Activated T-cell treated with anti-CD3 and anti-CD28 coated beads for 4 hours (primary cell): ENCODE results near the gene NUP155.
"Not testable (repeated sequence)": the region's sequence is repeated elsewhere in the genome, so short reads cannot be mapped to it uniquely, and the experiment has no call there.

Source experiments
- DNase-seq: peaks from one replicate; pipeline ENCODE4 v3.0.0-alpha.2; 2020

Gene NUP155

DNA sequence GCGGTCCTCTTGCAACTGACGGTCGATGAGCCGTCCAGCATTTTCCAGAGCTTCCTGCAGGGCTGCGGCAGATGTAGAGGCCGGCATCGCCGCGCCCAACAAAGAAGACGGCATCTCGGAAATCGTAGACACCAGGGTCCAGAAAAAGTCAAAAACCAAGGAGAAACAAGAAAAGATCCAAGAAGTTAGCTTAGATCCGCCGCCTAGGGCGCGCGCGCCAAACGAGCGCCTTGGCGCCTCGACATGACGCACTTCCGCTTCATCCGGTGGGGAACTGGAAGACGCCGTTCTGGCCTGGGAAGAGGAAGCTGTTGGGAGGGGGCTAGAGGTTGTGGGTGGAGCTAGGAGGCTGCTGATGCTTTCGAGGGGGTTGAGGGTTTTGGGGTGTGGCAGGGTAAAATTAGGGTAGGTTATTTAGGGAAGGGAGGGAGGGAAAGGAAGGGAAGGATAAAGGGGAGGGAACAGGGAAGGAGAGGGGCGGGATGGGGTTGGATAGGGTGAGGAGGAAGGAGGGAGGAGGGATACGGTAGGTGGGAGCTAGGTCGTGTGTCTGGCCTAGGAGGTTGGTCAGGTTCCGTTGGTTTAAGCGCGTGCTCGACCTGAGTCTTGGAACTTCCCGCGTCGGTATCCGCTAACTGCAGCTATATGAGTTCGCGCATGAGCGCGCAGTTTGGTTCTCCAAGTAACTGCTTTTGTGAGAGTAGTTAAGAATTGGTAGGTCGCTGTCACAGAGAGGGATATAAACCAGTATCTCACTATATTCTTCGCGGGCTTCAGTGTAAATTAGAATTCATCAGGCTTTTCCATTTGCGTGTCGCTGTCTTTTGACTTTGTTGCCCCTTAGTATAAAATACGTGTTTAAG, at the start of gene NUP155:
TSS of gene NUP155 (minus strand) at position 243 of the 863 bp plus-strand sequence. CDS start at position 114, 129 bp downstream.
- DNase-seq, result peak; percentile 84

DNA sequence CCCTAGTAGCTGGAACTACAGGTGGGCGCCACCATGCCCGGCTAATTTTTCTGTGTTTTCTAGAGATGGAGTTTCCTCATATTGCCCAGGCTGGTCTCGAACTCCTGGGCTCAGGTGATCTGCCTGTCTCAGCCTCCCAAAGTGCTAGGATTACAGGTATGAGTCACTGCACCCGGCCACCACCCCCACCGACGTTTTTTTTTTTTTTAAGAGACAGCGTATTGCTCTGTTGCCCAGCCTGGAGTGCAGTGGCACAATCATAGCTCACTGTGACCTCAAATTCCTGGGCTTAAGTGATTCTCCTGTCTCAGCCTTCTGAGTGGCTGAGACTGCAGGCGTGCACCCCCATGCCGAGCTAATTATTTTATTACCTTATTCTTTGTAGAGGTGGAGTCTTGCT, 46.4 kb upstream of the NUP155 start:
- DNase-seq, result no peak

GRCh38 chr5:37415456-37415855, 44.5 kb upstream of the NUP155 start:
- not testable (repeated sequence) for DNase-seq

DNA sequence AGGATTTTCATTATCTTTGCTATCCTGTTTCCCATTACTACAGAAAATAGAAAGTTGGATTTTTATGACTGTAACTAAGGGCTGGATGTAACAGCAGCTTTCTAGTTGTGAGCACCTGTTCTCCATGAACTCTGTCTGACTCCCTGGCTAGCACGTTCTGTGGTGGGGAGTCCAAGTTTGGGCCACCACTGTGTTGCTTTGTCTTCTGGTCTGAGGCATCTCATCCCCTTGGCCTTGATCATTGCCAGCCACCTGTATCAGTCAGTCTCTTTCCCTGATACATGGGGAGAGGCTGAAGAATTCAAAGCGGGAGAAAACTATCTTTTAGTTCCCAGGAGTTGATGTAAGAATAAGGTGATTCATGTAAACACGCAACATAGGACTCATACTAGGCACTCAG, 41.6 kb upstream of the NUP155 start:
- no peak for DNase-seq

DNA sequence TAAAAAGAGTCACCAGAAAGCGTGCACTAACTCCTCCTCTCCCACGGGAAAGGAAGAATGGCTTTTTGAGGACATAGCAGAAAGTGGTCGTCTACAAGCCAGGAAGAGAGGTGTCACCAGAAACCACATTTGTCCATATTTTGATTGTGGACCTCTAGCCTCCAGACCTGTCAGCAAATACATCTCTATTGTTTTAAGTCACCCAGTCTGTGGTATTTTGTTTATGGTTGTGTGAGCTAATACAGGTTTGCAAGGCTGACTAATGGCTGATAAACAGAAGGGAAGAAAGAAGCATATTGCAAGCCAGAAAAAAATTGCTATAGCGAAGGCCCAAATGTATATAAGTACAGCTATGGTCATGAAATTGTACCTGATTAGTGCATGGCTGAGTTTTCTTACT, 29.6 kb upstream of the NUP155 start:
- no peak for DNase-seq

GRCh38 chr5:37396352-37396751, 25.4 kb upstream of the NUP155 start:
- no peak for DNase-seq

GRCh38 chr5:37391591-37391990, 20.7 kb upstream of the NUP155 start:
- DNase-seq, result no peak

DNA sequence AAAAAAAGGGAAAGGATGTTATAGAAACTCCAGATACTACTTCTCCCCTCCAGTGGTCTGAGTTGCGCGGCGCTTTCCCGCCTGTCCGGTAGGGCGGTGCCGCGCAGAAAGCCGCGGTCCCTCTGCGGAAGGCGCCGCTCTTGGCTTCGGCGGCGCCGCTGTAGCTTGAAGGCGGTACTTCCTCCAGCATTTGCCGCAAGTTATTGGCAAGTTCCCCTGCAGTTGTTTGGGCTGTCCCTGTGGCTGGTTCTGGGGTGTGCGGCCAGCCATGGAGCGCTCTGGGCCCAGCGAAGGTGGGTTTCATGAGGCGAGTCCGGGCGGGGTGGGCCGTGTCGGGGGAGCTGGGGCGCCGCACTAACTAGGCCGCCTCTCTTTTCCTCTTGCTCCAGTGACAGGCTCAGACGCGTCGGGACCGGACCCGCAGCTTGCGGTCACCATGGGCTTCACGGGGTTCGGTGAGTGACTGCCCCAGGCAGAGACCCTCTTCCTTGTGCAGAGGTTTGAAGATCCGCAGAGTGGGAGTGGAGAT, 8.3 kb upstream of the NUP155 start, which contains the start of gene WDR70:
TSS of gene WDR70 (plus strand) at position 219 of the 529 bp plus-strand sequence. CDS start at position 269, 50 bp downstream.
- peak; percentile 56 for DNase-seq

GRCh38 chr5:37378066-37378465, 7.2 kb upstream of the NUP155 start:
- not testable (repeated sequence) for DNase-seq

DNA sequence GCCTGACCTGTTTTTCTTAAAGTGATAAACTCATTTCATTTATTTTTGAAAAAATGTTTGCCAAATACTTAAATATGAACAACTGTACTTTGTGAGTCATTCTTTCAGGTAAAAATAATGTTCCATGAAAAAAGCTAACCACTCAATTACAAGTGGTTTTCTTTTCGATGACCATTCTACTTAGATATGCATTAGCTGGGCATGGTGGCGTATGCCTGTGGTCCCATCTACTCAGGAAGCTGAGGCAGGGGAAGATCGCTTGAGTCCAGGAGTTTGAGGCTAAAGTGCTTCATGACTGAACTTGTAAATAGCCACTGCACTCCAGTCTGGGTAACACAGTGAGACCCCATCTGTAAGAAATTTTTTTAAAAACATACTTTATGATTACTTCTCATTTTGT, 4.2 kb upstream of the NUP155 start:
- no peak for DNase-seq

DNA sequence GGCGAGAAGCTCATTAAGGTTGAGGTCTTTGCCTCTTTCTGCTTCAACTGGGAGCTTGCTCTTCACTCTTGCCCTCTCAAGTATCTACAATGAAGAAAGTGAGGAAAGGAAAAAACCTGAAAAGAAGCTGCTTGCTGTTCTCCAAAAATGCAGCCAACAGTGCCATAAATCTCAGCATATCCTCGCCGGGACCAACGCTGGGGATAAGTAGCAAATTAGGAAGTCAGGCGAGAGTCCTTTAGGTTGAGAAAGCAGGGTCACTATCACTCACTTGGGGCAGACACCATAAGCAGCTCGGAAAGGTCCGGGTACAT, 399 bp downstream of the NUP155 start:
- DNase-seq, result no peak

DNA sequence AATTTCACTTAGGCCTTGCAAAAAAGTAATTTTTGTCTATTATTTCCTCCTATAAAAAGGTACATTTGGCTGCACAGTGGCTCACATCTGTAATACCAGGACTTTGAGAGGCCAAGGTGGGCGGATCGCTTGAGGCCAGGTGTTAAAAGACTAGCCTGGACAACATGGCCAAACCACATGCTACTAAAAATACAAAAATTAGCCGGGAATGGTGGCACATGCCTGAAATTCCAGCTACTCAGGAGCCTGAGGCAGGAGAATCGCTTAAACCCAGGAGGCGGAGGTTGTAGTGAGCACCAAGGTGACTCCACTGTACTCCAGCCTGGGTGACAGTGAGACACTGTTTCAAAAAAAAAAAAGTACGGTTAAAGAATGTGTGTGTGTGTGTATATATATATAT, 15.7 kb downstream of the NUP155 start:
- DNase-seq, result no peak

DNA sequence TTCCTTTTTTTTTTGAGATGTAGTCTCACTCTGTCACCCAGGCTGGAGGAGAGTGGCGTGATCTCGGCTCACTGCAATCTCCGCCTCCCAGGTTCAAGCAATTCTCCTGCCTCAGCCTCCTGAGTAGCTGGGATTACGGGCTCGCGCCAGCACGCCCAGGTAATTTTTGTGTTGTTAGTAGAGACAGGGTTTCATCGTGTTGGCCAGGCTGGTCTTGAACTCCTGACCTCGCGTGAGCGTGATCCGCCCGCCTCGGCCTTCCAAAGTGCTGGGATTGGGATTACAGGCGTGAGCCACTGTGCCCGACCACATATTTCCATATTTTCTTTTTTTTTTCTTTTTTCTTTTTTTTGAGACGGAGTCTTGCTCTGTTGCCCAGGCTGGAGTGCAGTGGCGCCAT, 28.2 kb downstream of the NUP155 start:
- DNase-seq, result not testable (repeated sequence)

GRCh38 chr5:37334754-37335153, 36.2 kb downstream of the NUP155 start:
- not testable (repeated sequence) for DNase-seq

- DNase-seq, result no peak
Observed at GRCh38 chr5:37326536-37326935, 44.4 kb downstream of the NUP155 start.

- DNase-seq, result no peak
Observed at GRCh38 chr5:37323607-37324006, 47.3 kb downstream of the NUP155 start.

- no peak for DNase-seq
Observed at GRCh38 chr5:37319037-37319782, 51.7 kb downstream of the NUP155 start.

DNA sequence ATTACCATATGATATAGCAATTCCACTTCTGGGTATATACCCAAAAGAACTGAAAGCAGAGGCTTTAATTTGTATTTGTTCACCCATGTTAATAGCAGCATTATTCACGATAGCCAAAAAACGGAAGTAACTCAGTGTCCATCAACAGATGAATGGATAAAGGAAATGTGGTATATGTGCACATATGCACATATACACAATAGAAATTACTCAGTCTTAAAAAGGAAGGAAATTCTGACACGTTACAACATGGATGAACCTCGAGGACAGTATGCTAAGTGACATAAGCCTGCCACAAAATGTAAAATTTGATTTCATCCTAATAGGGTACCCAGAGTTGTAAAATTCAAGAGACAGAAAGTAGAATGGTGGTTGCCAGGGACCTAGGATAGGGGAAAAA, 54.9 kb downstream of the NUP155 start:
- no peak for DNase-seq

DNA sequence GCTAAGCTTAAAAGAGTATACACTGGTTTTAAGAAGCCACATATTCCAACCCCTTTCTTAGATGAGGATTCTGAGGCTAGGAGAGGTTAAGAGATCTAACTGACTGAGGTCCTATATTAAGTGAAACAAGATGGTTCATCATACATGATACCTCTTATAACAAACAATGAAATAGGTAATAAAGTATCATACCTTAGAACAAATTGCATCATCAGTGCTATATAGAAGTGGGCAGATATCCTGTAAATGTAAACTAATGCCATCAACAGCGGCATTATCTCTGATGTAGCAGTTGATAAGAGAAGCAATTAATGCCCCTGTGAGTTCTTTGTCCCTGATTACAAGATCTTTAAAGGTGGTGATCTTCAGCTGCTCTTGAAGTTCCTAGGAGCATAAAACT, 60.5 kb downstream of the NUP155 start:
- no peak for DNase-seq

DNA sequence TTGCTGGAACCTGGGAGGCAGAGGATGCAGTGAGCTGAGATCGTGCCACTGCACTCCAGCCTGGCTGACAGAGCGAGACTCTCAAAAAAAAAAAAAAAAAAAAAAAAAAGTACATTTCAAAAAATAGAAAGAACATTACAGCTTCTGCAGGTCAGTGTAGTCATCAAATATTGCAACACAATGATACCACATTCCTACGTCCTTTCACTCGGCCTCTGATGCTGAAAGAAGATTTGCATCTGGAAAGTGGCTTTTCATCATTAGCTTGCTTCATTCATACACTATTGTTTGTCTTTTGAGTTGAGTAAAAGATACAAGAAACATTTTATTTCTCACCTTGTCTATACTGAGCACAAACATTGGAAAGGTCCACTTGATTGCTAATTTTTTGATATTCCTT, 62.1 kb downstream of the NUP155 start:
- no peak for DNase-seq

GRCh38 chr5:37304888-37305287, 66.0 kb downstream of the NUP155 start:
- DNase-seq, result no peak

- DNase-seq, result not testable (repeated sequence)
Observed at GRCh38 chr5:37296313-37296712, 74.6 kb downstream of the NUP155 start.

GRCh38 chr5:37283214-37283820, 87.6 kb downstream of the NUP155 start:
- DNase-seq, result no peak
